Thyroid gland (tissue), 4 donors: Measurements from ENCODE around the gene PPP4R4.

Source experiments
- POLR2A ChIP-seq, 2 donors: fragments of 450-650 bp; IDR thresholded peaks; one replicate each; pipeline ENCODE4 v1.6.1; 2017; ENCODE audit warnings: antibody characterized with exemption in 2 of 2, mild to moderate bottlenecking in 2 of 2, moderate library complexity in 1 of 2
- TF ChIP-seq, protein P1 (sequence below), 6 experiments: fragments of 200-600 bp in 3 of 6; fragments of 450-650 bp in 3 of 6; sonication (generic) in 3 of 6; IDR thresholded peaks; one replicate each; pipeline ENCODE4 v1.5.1; 2016 to 2019; ENCODE audit warnings: antibody characterized with exemption in 6 of 6, mild to moderate bottlenecking in 2 of 6, inconsistent platforms in 1 of 6, moderate library complexity in 1 of 6

DNA sequence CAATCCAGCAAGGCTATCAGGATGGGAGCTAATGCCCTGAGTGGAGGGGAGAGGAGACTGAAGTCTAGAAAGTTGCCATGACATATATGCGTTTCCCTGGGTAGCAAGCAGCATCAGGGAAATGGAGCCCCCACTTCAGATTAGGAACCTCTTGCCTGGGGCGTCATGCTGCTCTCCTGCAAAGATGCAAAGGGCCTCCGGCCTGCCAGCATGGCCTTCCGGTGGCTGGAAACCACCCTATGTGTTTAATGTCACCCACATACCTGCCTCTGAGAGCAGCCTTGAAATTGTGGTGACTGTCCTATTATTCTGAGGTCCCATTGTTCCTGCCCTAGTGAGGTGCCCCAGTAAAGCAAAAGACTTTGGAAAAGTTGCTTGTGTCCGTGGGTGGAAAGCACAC, 34.7 kb upstream of the PPP4R4 start:
- TF ChIP-seq, protein P1, sequence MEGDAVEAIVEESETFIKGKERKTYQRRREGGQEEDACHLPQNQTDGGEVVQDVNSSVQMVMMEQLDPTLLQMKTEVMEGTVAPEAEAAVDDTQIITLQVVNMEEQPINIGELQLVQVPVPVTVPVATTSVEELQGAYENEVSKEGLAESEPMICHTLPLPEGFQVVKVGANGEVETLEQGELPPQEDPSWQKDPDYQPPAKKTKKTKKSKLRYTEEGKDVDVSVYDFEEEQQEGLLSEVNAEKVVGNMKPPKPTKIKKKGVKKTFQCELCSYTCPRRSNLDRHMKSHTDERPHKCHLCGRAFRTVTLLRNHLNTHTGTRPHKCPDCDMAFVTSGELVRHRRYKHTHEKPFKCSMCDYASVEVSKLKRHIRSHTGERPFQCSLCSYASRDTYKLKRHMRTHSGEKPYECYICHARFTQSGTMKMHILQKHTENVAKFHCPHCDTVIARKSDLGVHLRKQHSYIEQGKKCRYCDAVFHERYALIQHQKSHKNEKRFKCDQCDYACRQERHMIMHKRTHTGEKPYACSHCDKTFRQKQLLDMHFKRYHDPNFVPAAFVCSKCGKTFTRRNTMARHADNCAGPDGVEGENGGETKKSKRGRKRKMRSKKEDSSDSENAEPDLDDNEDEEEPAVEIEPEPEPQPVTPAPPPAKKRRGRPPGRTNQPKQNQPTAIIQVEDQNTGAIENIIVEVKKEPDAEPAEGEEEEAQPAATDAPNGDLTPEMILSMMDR (IDR thresholded peaks at IDR 0.05) = no peak
- TF ChIP-seq POLR2A (IDR thresholded peaks at IDR 0.05) = no peak
